Activated B cell treated with CpG ODN at 0.5 μM for 24 hours (primary cell): Measurements from ENCODE around the gene RANBP9. TPM values are rescaled to one million over a fixed set of nuclear protein-coding genes. Genes with fewer than 3 reads are reported as not detected.
A peak's percentile ranks its signal among the peaks of the same experiment; 100 is the strongest.

ENCODE experiments used
- ATAC-seq: fragments of 200-7000 bp; cut with Tn5 transposase; one replicate; pipeline ENCODE4 v1.10.0; 2021; ENCODE audit warnings: low read depth, mild to moderate bottlenecking, moderate library complexity
- CTCF ChIA-PET: fragments of 350-600 bp; sonication (Branson Sonifier 250); formaldehyde crosslinking; loops from one replicate; lab custom pipeline; 2021; ENCODE audit warnings: antibody characterized with exemption; lab: Charles Lee
- POLR2A ChIA-PET: fragments of 350-600 bp; sonication (Branson Sonifier 250); formaldehyde crosslinking; loops from one replicate; lab custom pipeline; 2021; ENCODE audit warnings: antibody characterized with exemption; lab: Charles Lee
- DNase-seq: peaks from one replicate; pipeline ENCODE4 v3.0.0; 2022
- H3K27ac Mint-ChIP-seq: one replicate; pipeline ENCODE4 v1.8.0; 2020; ENCODE audit warnings: mixed read lengths
- H3K27me3 Mint-ChIP-seq: one replicate; pipeline ENCODE4 v1.8.0; 2021; ENCODE audit warnings: mixed read lengths
- H3K36me3 Mint-ChIP-seq: one replicate; pipeline ENCODE4 v1.8.0; 2021; ENCODE audit warnings: low read depth, mixed read lengths
- H3K4me1 Mint-ChIP-seq: one replicate; pipeline ENCODE4 v1.8.0; 2021; ENCODE audit warnings: mixed read lengths
- H3K4me3 Mint-ChIP-seq: one replicate; pipeline ENCODE4 v1.8.0; 2020; ENCODE audit warnings: mild to moderate bottlenecking, mixed read lengths
- H3K9me3 Mint-ChIP-seq: one replicate; pipeline ENCODE4 v1.8.0; 2020; ENCODE audit warnings: mixed read lengths
- intact Hi-C: fragments of 100-400 bp; cut with micrococcal nuclease; formaldehyde crosslinking; loops from one replicate; pipeline ENCODE4 v1.15.1; 2024
- total RNA-seq: library from RNA; stranded (reverse); gene quantifications from 2 replicates; pipeline ENCODE4 v1.2.3, GENCODE V29; 2022
- TF ChIP-seq, protein P1 (sequence below): fragments of 200-600 bp; IDR thresholded peaks from one replicate; pipeline ENCODE4 v1.8.0; 2022; ENCODE audit warnings: antibody characterized with exemption, mild to moderate bottlenecking

Gene RANBP9
- total RNA-seq, 1 donor from 2014 or later = 34.7 TPM

DNA sequence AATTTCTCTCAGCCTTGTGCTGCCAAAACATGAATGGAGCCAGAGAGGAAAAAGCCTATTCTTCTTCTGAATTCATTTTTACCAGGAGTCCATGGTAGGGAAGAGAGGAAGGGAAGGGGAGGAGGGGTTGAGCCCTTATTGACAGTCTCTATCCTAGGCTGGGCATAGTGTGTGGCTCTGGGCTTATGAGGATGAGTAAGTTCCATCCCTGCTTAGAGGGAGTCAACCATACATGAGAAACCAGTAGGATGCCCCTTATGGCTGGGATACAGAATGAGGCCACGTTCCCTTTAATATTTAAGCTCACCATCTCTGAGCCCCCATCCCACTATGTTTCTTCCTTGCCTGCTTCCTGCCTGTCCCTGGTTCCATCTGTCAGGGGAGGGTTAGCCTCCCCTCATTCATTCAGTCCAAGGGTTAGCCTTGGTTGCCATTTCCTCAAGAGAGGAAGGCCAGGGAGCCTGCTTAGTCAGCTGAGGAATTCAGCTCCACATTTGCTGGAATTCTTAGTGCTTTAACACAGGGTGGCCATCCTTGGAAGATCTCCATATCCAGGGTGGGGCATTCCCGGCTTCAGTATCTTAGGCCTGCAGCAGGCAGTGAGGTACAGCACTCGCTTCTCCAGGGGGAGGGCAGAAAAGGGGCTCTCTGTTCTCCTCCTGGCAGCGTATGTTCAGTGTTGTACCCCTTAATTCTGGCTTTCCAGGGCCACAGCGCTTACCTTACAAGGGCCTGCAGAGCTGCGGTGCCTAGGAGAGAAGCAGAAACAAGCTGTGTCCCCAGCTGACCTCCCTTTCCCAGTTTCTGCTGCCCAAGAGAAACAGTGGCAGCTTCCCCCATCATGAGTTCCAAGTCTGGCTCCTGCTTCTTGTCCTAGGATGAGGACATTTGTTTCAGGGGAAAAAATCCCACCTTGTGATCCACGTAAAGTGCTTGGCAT lies 124.8 kb downstream of the RANBP9 start:
- POLR2A ChIA-PET = no interaction called here
- ATAC-seq = no peak
- intact Hi-C loops = no loop called here
- Mint-ChIP-seq H3K4me1 (no peaks in the 10 kb centered on the region), H3K4me3 (no peak overlapping the region), H3K27me3 (no peaks in the 10 kb centered on the region), H3K9me3 (no peaks in the 10 kb centered on the region), H3K27ac (no peak overlapping the region), H3K36me3 (peaks cover 52% of the 10 kb centered on the region)
- CTCF ChIA-PET = no interaction called here
- DNase-seq = no peak
- TF ChIP-seq, protein P1, sequence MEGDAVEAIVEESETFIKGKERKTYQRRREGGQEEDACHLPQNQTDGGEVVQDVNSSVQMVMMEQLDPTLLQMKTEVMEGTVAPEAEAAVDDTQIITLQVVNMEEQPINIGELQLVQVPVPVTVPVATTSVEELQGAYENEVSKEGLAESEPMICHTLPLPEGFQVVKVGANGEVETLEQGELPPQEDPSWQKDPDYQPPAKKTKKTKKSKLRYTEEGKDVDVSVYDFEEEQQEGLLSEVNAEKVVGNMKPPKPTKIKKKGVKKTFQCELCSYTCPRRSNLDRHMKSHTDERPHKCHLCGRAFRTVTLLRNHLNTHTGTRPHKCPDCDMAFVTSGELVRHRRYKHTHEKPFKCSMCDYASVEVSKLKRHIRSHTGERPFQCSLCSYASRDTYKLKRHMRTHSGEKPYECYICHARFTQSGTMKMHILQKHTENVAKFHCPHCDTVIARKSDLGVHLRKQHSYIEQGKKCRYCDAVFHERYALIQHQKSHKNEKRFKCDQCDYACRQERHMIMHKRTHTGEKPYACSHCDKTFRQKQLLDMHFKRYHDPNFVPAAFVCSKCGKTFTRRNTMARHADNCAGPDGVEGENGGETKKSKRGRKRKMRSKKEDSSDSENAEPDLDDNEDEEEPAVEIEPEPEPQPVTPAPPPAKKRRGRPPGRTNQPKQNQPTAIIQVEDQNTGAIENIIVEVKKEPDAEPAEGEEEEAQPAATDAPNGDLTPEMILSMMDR = no peak

- Mint-ChIP-seq H3K4me1 (no peaks in the 10 kb centered on the region), H3K36me3 (peaks cover 42% of the 10 kb centered on the region), H3K27ac (no peak overlapping the region), H3K9me3 (no peaks in the 10 kb centered on the region), H3K4me3 (no peak overlapping the region), H3K27me3 (no peaks in the 10 kb centered on the region)
- TF ChIP-seq, protein P1 = no peak
- ChIA-PET POLR2A (no interaction called here), CTCF (no interaction called here)
- ATAC-seq (no peak), DNase-seq (no peak)
- intact Hi-C loops = no loop called here
Measured at GRCh38 chr6:13581700-13582229, 129.9 kb downstream of the RANBP9 start.

- Mint-ChIP-seq H3K9me3 (no peaks in the 10 kb centered on the region), H3K4me1 (peaks cover 13% of the 10 kb centered on the region), H3K36me3 (peaks cover 35% of the 10 kb centered on the region), H3K27me3 (no peaks in the 10 kb centered on the region), H3K4me3 (no peak overlapping the region), H3K27ac (no peak overlapping the region)
- TF ChIP-seq, protein P1 = no peak
- intact Hi-C loops = no loop called here
- no peak for DNase-seq
- POLR2A ChIA-PET = no interaction called here
- CTCF ChIA-PET = interaction anchor here (0.7 kb wide), 1 partner anchor 29 kb away, joined by 3 read pairs; no protein-coding TSS in a partner anchor
- ATAC-seq = no peak
Measured at GRCh38 chr6:13579911-13580310, 131.7 kb downstream of the RANBP9 start.

GRCh38 chr6:13577926-13578325 lies 133.7 kb downstream of the RANBP9 start:
- Mint-ChIP-seq H3K4me1 (peaks cover 23% of the 10 kb centered on the region), H3K27ac (no peak overlapping the region), H3K9me3 (no peaks in the 10 kb centered on the region), H3K4me3 (no peak overlapping the region), H3K36me3 (peaks cover 31% of the 10 kb centered on the region), H3K27me3 (no peaks in the 10 kb centered on the region)
- intact Hi-C loops = no loop called here
- no peak for ATAC-seq
- ChIA-PET POLR2A (no interaction called here), CTCF (no interaction called here)
- DNase-seq = no peak
- TF ChIP-seq, protein P1 = no peak

GRCh38 chr6:13576017-13576416 lies 135.6 kb downstream of the RANBP9 start:
- Mint-ChIP-seq H3K27me3 (no peaks in the 10 kb centered on the region), H3K4me1 (peaks cover 23% of the 10 kb centered on the region), H3K9me3 (no peaks in the 10 kb centered on the region), H3K4me3 (peak overlapping the region; percentile 25), H3K27ac (no peak overlapping the region), H3K36me3 (peaks cover 22% of the 10 kb centered on the region)
- no peak for ATAC-seq
- intact Hi-C loops = no loop called here
- no peak for DNase-seq
- TF ChIP-seq, protein P1 = no peak
- POLR2A ChIA-PET = interaction anchor here (2.1 to 3.5 kb wide), 2 partner anchors 38 to 135 kb away, joined by 10 to 84 read pairs; partner anchors contain the start of genes NOL7 and RANBP9
- CTCF ChIA-PET = interaction anchor here (0.6 to 2.8 kb wide), 7 partner anchors 38 to 241 kb away, joined by 3 to 24 read pairs (median 10); partner anchors contain the start of gene NOL7
